ENCODE data around the gene EXOC7. TPM values are rescaled to one million over a fixed set of nuclear protein-coding genes. Genes with fewer than 3 reads are reported as not detected.

Gene EXOC7
- total RNA-seq, 4 donors from 2014 or later: 34.7 to 118 (median 109) TPM

- peak within 1 kb of the TSS; percentile 33 to 39 for H3K4me3 ChIP-seq
- no peaks in the 10 kb centered on the region for H3K9me3 ChIP-seq
- H3K27ac ChIP-seq: no peak within 1 kb of the TSS
- DNase-seq: peak; percentile 78 to 87
- peaks cover 22 to 30% of the 10 kb centered on the region in 2 donors for H3K27me3 ChIP-seq
- H3K4me1 ChIP-seq: no peaks in the 10 kb centered on the region
- intact Hi-C loops (cut with DNase I; ENCODE audit: low total_unique reads): no loop called here
- H3K36me3 ChIP-seq: no peaks in the 10 kb centered on the region
- no peak for TF ChIP-seq POLR2A (IDR thresholded peaks at IDR 0.05)
- TF ChIP-seq CTCF (IDR thresholded peaks at IDR 0.05): no peak
Observed at GRCh38 chr17:76141212-76142038, 37.8 kb upstream of the EXOC7 start, which contains the start of gene FOXJ1. TSS of gene FOXJ1 (minus strand) at chr17:76141245. CDS start at chr17:76140395, 850 bp downstream.

- peak overlapping the region; percentile 33 to 39 for H3K4me3 ChIP-seq
- DNase-seq: no peak
- TF ChIP-seq CTCF (IDR thresholded peaks at IDR 0.05) (no peak), POLR2A (IDR thresholded peaks at IDR 0.05) (no peak)
- H3K4me1 ChIP-seq: no peaks in the 10 kb centered on the region
- no peaks in the 10 kb centered on the region for H3K9me3 ChIP-seq
- H3K27ac ChIP-seq: no peak overlapping the region
- peaks cover 22 to 30% of the 10 kb centered on the region in 2 donors for H3K27me3 ChIP-seq
- intact Hi-C loops (cut with DNase I; ENCODE audit: low total_unique reads): no loop called here
- H3K36me3 ChIP-seq: no peaks in the 10 kb centered on the region
Observed at GRCh38 chr17:76140661-76141211, 37.1 kb upstream of the EXOC7 start.

GRCh38 chr17:76139801-76140660 is 36.4 kb upstream of the EXOC7 start:
- Histone ChIP-seq H3K4me1 (no peaks in the 10 kb centered on the region), H3K36me3 (no peaks in the 10 kb centered on the region), H3K4me3 (no peak overlapping the region), H3K9me3 (no peaks in the 10 kb centered on the region), H3K27ac (no peak overlapping the region), H3K27me3 (peaks cover 22 to 33% of the 10 kb centered on the region in 2 donors)
- no peak for DNase-seq
- TF ChIP-seq POLR2A (IDR thresholded peaks at IDR 0.05): peak in 1 of 2 donors; percentile 53
- no peak for TF ChIP-seq CTCF (IDR thresholded peaks at IDR 0.05)
- intact Hi-C loops (cut with DNase I; ENCODE audit: low total_unique reads): loop anchor here (2.0 kb wide), 1 partner anchor 23 kb away; no protein-coding TSS in a partner anchor

- H3K4me1 ChIP-seq: no peaks in the 10 kb centered on the region
- no peaks in the 10 kb centered on the region for H3K9me3 ChIP-seq
- no peak overlapping the region for H3K27ac ChIP-seq
- peaks cover 22 to 34% of the 10 kb centered on the region in 2 donors for H3K27me3 ChIP-seq
- H3K4me3 ChIP-seq: no peak overlapping the region
- TF ChIP-seq CTCF (IDR thresholded peaks at IDR 0.05) (no peak), POLR2A (IDR thresholded peaks at IDR 0.05) (no peak)
- no peak for DNase-seq
- intact Hi-C loops (cut with DNase I; ENCODE audit: low total_unique reads): loop anchor here (2.0 kb wide), 1 partner anchor 24 kb away; no protein-coding TSS in a partner anchor
- no peaks in the 10 kb centered on the region for H3K36me3 ChIP-seq
Observed at GRCh38 chr17:76138896-76139752, 35.5 kb upstream of the EXOC7 start.
